ENCODE results near the gene NDUFS8.

NDUFS8 gene

GRCh38 chr11:68032003-68032402 lies 1.5 kb downstream of the NDUFS8 start:
- no peak for TF ChIP-seq ZNF274 (IDR thresholded peaks at IDR 0.05; ENCODE audit: low read depth, low read length)
- no peak overlapping the region; the same call in 1 of the 2 replicates for H3K4me3 ChIP-seq (ENCODE audit: low read length)

- TF ChIP-seq ZNF274 (IDR thresholded peaks at IDR 0.05; ENCODE audit: low read depth, low read length), result no peak
- H3K4me3 ChIP-seq (ENCODE audit: low read length), result no peak overlapping the region
These were observed 2.7 kb downstream of the NDUFS8 start for GRCh38 chr11:68032997-68033707.

DNA sequence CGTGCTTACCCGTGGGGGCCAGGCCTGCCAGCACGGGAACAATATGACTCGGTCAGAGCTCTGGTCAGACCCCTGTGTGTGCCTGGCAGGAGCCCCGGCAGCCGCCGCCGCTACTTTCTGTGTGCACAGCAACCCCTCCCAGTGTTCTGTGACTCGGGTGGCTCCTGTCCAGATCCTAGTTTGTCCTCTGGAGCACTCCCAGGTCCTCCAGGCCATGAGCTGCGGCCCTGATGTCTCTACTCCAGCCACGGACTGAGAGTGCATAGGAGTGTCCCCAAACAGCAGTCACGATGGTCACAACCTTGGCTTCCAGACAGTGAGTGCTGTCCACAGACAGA lies 3.2 kb downstream of the NDUFS8 start:
- no peak for TF ChIP-seq ZNF274 (IDR thresholded peaks at IDR 0.05; ENCODE audit: low read depth, low read length)
- H3K4me3 ChIP-seq (ENCODE audit: low read length), result no peak overlapping the region

DNA sequence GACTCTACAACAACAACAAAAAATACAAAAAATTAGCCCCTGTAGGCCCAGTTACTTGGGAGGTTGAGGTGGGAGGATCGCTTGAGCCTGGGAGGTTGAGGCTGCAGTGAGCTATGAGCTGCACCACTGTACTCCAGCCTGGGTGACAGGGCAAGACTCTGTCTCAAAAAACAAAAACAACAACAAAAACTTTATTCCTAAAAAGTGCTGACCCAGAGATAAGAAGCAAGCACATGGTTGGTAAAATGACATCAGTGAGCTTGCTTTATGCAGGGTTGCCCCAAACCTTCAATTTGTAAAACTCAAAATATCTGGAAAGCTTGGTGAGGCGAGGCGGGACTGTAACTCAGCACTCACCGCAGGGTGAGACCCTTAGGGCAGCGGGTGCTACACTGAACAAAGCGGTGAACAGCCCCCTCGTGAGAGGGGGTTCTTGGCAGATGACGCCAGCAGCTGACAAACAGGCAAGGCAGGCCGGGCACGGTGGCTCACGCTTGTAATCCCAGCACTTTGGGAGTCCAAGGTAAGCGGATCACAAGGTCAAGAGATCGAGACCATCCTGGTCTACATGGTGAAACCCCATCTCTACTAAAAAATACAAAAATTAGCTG lies 4.9 kb downstream of the NDUFS8 start:
- TF ChIP-seq ZNF274 (IDR thresholded peaks at IDR 0.05; ENCODE audit: low read depth, low read length), result no peak

GRCh38 chr11:68036141-68036716 lies 5.7 kb downstream of the NDUFS8 start:
- H3K4me3 ChIP-seq (ENCODE audit: low read length), result no peak overlapping the region
- TF ChIP-seq ZNF274 (IDR thresholded peaks at IDR 0.05; ENCODE audit: low read depth, low read length), result no peak

More for the DNA sequence above, 4.9 kb downstream of the NDUFS8 start:
- no peak overlapping the region for H3K4me3 ChIP-seq (ENCODE audit: low read length)

GRCh38 chr11:68036717-68037239 lies 6.3 kb downstream of the NDUFS8 start:
- no peak for TF ChIP-seq ZNF274 (IDR thresholded peaks at IDR 0.05; ENCODE audit: low read depth, low read length)
- no peak overlapping the region for H3K4me3 ChIP-seq (ENCODE audit: low read length)

GRCh38 chr11:68037411-68038225 lies 7.1 kb downstream of the NDUFS8 start:
- H3K4me3 ChIP-seq (ENCODE audit: low read length), result no peak overlapping the region
- TF ChIP-seq ZNF274 (IDR thresholded peaks at IDR 0.05; ENCODE audit: low read depth, low read length), result no peak

DNA sequence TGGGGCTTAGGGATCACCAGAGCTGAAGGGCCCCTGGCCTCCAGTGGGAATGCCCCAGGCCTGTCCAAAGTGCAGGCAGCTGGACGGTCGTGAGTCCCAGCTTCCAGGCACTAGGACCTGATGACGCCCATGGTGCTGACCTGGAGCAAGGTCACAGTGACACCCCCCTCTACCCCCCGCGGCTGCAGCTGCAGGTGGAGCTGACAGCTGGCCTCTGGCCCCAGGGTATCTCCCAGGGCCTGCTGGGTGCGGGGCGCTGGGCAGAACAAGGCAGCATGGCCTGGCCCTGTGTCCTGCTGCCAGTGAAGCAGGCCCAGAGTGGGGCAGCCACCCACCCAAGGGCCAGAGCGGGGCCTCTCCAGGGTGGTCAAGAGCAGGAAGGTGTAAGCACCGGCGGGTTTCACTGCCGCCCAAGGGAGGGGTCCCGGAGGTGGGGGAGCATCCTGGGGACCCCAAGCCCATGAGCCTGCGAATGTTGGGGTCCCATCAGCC lies 7.8 kb downstream of the NDUFS8 start:
- peak overlapping the region; percentile 75; the same call in 1 of the 2 replicates for H3K4me3 ChIP-seq (ENCODE audit: low read length)

GRCh38 chr11:68038718-68039525 lies 8.4 kb downstream of the NDUFS8 start, which contains the start of gene TCIRG1:
Gene TCIRG1, plus strand, starts transcription at chr11:68039025. Its CDS starts 2,247 bp downstream, at chr11:68041272.
- TF ChIP-seq ZNF274 (IDR thresholded peaks at IDR 0.05; ENCODE audit: low read depth, low read length), result no peak
- H3K4me3 ChIP-seq (ENCODE audit: low read length), result peak within 1 kb of the TSS; percentile 75; the same call in 1 of the 2 replicates

More for the DNA sequence above, 7.8 kb downstream of the NDUFS8 start:
- TF ChIP-seq ZNF274 (IDR thresholded peaks at IDR 0.05; ENCODE audit: low read depth, low read length), result no peak

DNA sequence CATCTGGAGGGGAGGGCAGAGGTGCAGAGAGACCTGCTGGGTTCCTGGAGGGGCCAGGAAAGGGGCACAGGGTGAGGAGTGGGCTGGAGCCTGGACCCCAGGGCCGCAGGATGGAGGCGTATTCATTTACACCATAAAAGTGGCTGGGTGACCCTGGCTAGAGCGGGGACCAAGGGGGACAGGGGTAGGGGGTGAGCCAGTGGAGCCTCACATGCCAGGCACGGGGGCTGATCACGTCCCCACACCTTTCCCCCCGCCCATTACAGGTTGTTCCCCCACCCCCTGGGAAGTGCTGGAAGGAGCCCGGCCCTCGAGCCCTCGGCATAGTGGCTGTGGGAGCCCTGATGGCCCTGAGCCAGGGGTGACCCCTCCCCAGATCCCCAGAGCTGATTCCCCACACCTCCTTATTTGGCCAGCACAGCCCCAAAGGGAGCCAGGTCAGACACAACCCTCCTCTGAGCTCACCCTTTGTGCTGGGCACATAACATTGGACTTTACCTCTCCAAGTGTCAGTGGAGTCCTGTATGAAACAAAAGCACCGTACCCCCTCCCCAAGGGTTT lies 9.1 kb downstream of the NDUFS8 start:
- peak overlapping the region; percentile 75; the same call in 1 of the 2 replicates for H3K4me3 ChIP-seq (ENCODE audit: low read length)
- no peak for TF ChIP-seq ZNF274 (IDR thresholded peaks at IDR 0.05; ENCODE audit: low read depth, low read length)

- peak overlapping the region; percentile 75; the same call in 1 of the 2 replicates for H3K4me3 ChIP-seq (ENCODE audit: low read length)
- no peak for TF ChIP-seq ZNF274 (IDR thresholded peaks at IDR 0.05; ENCODE audit: low read depth, low read length)
These were observed 9.8 kb downstream of the NDUFS8 start for GRCh38 chr11:68040101-68040956.

Measured in GM08714 (cell line).